ENCODE measurements around the gene IL36RN.

The IL36RN gene

DNA sequence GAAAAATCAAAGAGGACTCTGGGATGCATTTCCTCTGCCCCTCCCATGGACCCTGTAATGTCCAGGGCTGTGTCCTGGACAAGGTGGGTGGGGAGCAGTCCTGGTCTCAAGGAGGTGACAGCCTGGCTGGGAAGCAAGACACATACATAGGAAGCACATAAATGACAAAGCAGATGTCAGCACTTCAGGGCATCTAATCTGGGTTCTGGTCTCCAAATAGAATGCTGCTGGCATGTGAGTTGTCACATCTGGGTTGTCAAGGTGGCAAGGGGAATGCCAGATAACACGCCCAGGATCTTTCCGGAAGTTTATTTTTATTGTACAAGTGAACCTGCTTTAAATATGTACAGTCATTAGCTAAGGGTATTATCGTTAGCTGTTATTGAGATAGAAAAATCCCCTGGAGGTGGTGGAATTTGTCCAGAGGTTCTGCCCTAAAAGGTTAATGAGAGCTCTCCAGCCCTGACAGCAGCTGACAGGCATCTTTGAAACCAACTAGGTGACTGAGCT is 14.4 kb downstream of the IL36RN start:
- H3K27me3 ChIP-seq (ENCODE audit: insufficient read depth, low read length, poor library complexity) = peaks cover 29% of the 10 kb centered on the region
- H3K9me3 ChIP-seq (ENCODE audit: insufficient read depth, low read length, severe bottlenecking) = no peaks in the 10 kb centered on the region
- TF ChIP-seq CTCF (IDR thresholded peaks at IDR 0.05; ENCODE audit: borderline replicate concordance, extremely low read depth, low read length, poor library complexity, severe bottlenecking) = no peak
- no peak for TF ChIP-seq EZH2 (IDR thresholded peaks at IDR 0.05; ENCODE audit: borderline replicate concordance, low read depth, low read length, severe bottlenecking)
- H3K4me1 ChIP-seq (ENCODE audit: insufficient read depth, low read length) = no peaks in the 10 kb centered on the region
- H3K9ac ChIP-seq (ENCODE audit: low read depth, low read length) = no peak overlapping the region
- no peak overlapping the region for H3K4me2 ChIP-seq (ENCODE audit: insufficient read depth, low read length)
- no peak overlapping the region for H3K27ac ChIP-seq (ENCODE audit: low read length)
- no peaks in the 10 kb centered on the region for H3K36me3 ChIP-seq (ENCODE audit: insufficient read depth, low read length)
- ATAC-seq (ENCODE audit: insufficient read depth, low read depth) = no peak
- no peak overlapping the region for H2AFZ ChIP-seq (ENCODE audit: low read depth, low read length)
- H3K79me2 ChIP-seq (ENCODE audit: insufficient read depth, low read length) = no peaks in the 10 kb centered on the region
- no peaks in the 10 kb centered on the region for H4K20me1 ChIP-seq (ENCODE audit: insufficient read depth, low read length)
- DNase-seq = no peak
- H3K4me3 ChIP-seq (ENCODE audit: low read depth in 1 of 2, low read length in 2 of 2) = no peak overlapping the region

- Histone ChIP-seq H3K4me2 (ENCODE audit: insufficient read depth, low read length) (no peak overlapping the region), H3K79me2 (ENCODE audit: insufficient read depth, low read length) (no peaks in the 10 kb centered on the region), H3K4me3 (ENCODE audit: low read depth in 1 of 2, low read length in 2 of 2) (no peak overlapping the region), H3K27me3 (ENCODE audit: insufficient read depth, low read length, poor library complexity) (peaks cover 26% of the 10 kb centered on the region), H2AFZ (ENCODE audit: low read depth, low read length) (no peak overlapping the region), H3K36me3 (ENCODE audit: insufficient read depth, low read length) (no peaks in the 10 kb centered on the region), H3K9ac (ENCODE audit: low read depth, low read length) (no peak overlapping the region), H3K9me3 (ENCODE audit: insufficient read depth, low read length, severe bottlenecking) (no peaks in the 10 kb centered on the region), H4K20me1 (ENCODE audit: insufficient read depth, low read length) (no peaks in the 10 kb centered on the region), H3K27ac (ENCODE audit: low read length) (no peak overlapping the region), H3K4me1 (ENCODE audit: insufficient read depth, low read length) (no peaks in the 10 kb centered on the region)
- DNase-seq (no peak), ATAC-seq (ENCODE audit: insufficient read depth, low read depth) (peak; percentile 39; the same call in 1 of the 3 replicates)
- TF ChIP-seq EZH2 (IDR thresholded peaks at IDR 0.05; ENCODE audit: borderline replicate concordance, low read depth, low read length, severe bottlenecking) (no peak), CTCF (IDR thresholded peaks at IDR 0.05; ENCODE audit: borderline replicate concordance, extremely low read depth, low read length, poor library complexity, severe bottlenecking) (no peak)
Observed at GRCh38 chr2:113075030-113075429, 16.0 kb downstream of the IL36RN start.

DNA sequence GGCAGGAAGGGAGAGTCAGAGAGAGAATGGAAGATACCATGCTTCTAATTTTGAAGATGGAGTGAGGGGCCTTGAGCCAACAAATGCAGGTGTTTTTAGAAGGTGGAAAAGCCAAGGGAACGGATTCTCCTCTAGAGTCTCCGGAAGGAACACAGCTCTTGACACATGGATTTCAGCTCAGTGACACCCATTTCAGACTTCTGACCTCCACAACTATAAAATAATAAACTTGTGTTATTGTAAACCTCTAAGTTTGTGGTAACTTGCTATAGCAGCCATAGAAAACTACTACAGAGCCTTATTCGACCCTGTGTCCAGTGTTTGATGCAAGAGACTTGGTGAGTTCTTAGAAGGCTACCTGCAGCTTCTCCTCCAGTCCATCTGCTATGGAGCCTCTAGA is 16.6 kb downstream of the IL36RN start:
- H3K36me3 ChIP-seq (ENCODE audit: insufficient read depth, low read length) = no peaks in the 10 kb centered on the region
- no peak overlapping the region for H3K9ac ChIP-seq (ENCODE audit: low read depth, low read length)
- no peak overlapping the region for H3K4me2 ChIP-seq (ENCODE audit: insufficient read depth, low read length)
- H3K27me3 ChIP-seq (ENCODE audit: insufficient read depth, low read length, poor library complexity) = peaks cover 29% of the 10 kb centered on the region
- H3K4me3 ChIP-seq (ENCODE audit: low read depth in 1 of 2, low read length in 2 of 2) = no peak overlapping the region
- H3K79me2 ChIP-seq (ENCODE audit: insufficient read depth, low read length) = no peaks in the 10 kb centered on the region
- no peak overlapping the region for H3K27ac ChIP-seq (ENCODE audit: low read length)
- no peak for TF ChIP-seq EZH2 (IDR thresholded peaks at IDR 0.05; ENCODE audit: borderline replicate concordance, low read depth, low read length, severe bottlenecking)
- no peak for TF ChIP-seq CTCF (IDR thresholded peaks at IDR 0.05; ENCODE audit: borderline replicate concordance, extremely low read depth, low read length, poor library complexity, severe bottlenecking)
- no peak for ATAC-seq (ENCODE audit: insufficient read depth, low read depth)
- H3K4me1 ChIP-seq (ENCODE audit: insufficient read depth, low read length) = no peaks in the 10 kb centered on the region
- no peaks in the 10 kb centered on the region for H3K9me3 ChIP-seq (ENCODE audit: insufficient read depth, low read length, severe bottlenecking)
- DNase-seq = no peak
- no peaks in the 10 kb centered on the region for H4K20me1 ChIP-seq (ENCODE audit: insufficient read depth, low read length)
- no peak overlapping the region for H2AFZ ChIP-seq (ENCODE audit: low read depth, low read length)
